Activated T-helper 1 cell treated with anti-CD3 and anti-CD28 coated beads, Interleukin-2, amount 50 U/mL, for 16 hours (primary cell): ENCODE data around the gene HLA-DQA1.
A peak's percentile ranks its signal among the peaks of the same experiment; 100 is the strongest.
"Not testable (repeated sequence)": the region's sequence is repeated elsewhere in the genome, so short reads cannot be mapped to it uniquely, and the experiment has no call there.

Experiments
- DNase-seq, 2 donors: peaks; one replicate each; pipeline ENCODE4 v3.0.0-alpha.2; 2020; ENCODE audit warnings: low read depth in 1 of 2, low spot score in 1 of 2

Gene HLA-DQA1

DNA sequence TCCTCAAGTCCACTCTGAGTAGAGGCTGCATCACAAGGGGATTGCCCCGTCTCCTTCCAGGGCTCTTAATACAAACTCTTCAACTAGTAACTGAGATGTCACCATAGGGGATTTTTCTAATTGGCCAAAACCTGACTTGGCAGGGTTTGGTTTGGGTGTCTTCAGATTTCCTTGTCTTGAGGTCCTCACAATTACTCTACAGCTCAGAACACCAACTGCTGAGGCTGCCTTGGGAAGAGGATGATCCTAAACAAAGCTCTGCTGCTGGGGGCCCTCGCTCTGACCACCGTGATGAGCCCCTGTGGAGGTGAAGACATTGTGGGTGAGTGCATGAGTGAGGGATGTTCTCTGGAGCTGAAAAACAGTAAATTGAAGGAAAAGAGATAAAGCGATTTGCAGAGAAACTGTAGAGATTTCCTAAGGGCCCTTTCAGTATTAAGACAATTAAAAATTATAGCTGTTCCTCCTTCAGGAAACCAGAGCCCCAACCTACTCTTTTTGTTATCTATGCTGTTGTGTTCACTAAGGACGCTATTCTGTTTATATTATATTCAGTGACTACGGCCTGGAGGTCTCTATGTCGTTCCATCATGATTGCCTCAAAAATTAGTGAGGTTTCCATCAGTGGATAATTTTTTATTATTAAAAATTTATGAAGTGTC, at the start of gene HLA-DQA1:
Gene HLA-DQA1 (plus strand): TSS at position 188 of the 662 bp plus-strand sequence. CDS start 53 bp downstream, at position 241.
- no peak for DNase-seq

- DNase-seq, result no peak
Measured at GRCh38 chr6:32588156-32588555, 49.0 kb upstream of the HLA-DQA1 start.

DNA sequence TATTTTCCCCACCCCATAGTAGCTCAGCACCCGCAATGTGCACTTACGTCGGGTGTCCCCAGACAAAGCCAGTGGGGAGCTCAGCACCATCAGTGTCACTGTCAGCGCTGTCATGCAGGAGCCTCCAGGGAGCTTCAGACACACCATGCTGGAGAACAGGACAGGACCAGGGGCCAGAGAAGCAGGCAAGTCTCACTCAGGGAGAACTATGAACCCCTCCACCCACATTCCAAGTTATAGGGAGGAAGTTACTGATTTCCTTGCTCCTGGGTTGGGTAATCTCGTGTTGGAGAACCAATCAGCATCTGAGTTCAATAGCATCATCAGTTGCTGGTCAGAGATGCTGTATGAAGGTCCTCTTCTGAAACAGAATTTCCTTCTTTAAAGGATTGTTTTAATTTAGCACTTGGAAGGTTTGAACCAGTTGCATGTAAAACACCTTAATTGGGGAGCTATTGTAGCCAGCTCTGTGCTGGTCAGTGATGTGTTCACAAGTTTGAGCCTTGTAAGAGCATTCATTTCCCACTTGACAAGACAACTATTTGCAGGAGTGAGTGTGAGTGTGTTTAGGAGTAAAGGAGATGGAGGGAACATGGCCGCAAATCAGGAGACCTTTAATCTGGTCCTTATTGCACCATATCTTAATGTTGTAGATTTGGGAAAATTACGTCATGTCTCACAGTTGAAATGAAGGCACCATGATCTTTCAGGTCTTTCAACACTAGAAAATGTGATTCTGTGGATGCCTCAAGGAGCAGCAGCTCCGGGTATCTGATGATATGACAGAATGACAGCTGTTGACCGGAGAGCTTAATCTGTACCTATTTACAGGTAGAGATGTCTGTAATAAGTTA, 47.4 kb upstream of the HLA-DQA1 start, which contains the start of gene HLA-DRB1:
Gene HLA-DRB1 (minus strand): TSS at position 253 of the 854 bp plus-strand sequence. CDS start 106 bp downstream, at position 147.
- DNase-seq, result no peak

- not testable (repeated sequence) for DNase-seq
Measured at GRCh38 chr6:32590713-32591112, 46.5 kb upstream of the HLA-DQA1 start.

DNA sequence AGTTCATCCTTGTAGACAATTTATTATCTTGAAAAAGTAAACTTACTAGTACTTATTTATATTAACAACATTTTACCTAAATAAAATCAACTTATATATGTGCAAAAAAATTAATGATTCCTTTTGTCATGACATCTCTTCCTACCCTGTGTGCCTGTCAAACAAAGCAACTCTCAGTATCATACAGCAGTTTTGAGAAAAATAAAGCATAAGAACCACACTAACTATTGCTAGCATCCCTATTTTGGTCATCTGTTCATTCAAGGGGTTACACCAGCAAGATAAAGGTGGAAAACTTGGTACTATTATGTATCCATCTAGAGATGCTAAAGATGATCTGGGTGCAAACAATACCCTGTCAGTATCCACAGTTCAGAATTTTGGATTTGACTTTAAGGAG, 40.2 kb upstream of the HLA-DQA1 start:
- no peak for DNase-seq

DNA sequence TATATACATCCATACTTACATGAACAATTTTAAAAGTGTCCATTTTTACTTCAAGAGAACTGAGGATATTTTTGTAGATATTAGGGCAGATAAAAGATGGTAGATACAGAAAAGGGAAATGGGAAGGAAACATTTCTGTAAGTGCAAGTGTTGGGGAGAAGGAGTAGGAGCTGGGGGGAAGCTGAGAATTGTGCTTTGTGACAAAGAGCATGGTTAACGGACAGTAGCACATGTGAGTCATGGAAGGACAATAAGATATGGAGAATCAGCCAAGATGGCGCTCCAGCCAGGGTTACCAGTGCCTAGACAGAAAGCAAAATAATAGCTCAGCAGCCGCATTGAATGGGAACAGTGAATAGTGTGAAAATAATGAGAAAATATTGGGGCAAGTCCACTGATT, 34.8 kb upstream of the HLA-DQA1 start:
- no peak for DNase-seq

DNA sequence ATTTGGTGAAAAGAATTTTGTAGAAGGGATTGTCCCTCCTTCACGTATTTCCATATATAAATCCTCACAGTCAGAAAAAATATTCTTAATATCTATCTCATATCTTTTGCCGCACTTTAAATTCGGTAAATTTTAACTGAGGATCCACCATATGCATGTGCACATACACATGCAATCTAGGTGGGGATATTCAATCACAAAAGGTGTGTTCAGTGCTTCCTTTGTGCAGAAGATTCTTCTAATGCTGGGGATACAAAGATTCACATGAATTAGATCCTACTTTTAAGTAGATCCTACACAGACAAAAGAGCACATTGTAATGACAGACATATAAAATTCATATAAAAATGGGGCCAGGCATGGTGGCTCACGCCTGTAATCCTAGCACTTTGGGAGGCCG, 34.0 kb upstream of the HLA-DQA1 start:
- no peak for DNase-seq

DNA sequence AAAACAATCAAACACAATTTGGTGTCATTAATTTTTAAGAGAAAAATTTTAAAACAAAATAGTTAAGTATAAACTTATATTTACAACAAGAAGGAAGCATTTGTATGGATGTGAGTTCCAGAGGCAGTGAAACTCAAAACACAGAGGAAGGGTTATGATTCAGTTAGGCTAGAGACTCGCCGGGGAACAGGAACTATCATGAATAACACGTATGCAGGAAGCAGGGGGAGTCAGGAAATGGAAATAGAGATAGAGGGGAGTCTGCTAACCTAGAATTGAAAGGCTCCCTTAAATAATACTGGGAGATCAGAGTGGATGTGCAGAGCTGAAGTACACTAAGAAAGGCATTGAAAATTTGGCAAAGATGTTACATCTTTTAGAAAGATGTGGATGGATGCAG, 33.3 kb upstream of the HLA-DQA1 start:
- no peak for DNase-seq

DNA sequence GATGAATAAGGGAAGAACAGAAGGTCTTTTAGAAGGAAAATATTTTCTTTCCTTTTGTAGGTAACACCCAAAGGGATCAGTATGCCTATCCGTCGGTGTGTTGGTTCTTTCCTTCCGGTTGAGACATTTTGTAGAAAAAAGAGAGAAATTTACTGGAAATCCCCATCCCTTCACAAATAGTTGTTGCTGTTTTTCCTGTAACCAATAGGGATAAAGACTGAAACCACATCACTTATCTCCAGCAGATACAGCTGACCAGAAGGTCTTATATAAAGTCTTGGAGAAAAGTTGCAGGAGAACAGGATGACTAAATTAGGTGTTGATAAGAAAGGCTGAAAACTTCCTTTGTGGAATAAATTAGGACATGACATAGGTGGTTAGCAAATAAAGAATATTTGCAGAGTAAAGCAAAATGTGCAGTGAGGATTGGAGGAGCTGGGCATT, 32.8 kb upstream of the HLA-DQA1 start:
- no peak for DNase-seq

DNA sequence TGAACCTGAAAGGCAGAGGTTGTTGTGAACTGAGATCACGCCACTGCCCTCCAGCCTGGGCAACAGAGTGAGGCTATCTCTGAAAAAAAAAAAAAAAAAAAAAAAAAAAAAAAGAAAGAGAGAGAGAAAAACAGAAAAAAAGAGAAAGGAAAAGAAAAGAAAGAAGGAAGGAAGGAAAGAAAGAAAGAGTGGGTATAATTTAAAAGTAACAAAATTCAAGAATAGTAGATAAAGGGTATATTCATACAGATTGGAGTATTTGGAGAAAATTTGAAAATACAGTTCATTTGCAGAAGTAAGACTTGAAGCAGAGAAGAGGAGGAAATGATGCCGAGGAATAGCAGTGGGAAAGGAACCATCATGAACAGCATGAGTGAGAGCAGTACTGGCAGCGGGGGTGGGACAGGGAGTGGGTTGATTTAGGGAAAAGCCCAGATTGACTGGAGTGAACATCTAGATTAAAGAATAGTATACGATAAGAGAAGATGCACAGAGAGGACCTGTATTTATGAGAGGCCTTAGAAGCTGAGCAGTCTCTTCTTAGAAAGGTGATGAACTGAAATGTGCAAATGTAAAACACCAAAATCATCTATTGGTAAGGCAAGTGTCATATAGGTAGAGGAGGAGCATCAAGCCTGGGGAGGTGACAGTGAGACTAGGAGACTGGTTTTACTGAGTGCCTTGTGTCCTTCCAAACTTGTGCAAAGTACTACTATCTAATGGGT, 29.8 kb upstream of the HLA-DQA1 start:
- DNase-seq, result no peak

DNA sequence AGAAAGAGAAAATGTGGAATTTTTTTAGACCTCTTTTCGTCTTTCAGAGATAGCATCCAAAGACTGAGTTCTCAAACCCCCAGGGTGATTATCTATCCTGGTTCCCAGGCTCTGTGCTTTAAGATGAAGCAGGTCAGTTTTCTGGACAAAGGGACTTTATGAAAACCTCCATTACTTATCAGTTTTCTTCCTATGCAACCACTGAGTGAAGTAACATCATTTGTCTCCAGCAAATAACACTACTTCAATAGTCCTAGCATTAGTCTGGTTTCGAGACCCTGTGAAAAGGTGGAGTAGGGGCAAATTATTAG, 29.3 kb upstream of the HLA-DQA1 start:
- DNase-seq, result no peak

GRCh38 chr6:32608362-32608761, 28.8 kb upstream of the HLA-DQA1 start:
- no peak for DNase-seq

DNA sequence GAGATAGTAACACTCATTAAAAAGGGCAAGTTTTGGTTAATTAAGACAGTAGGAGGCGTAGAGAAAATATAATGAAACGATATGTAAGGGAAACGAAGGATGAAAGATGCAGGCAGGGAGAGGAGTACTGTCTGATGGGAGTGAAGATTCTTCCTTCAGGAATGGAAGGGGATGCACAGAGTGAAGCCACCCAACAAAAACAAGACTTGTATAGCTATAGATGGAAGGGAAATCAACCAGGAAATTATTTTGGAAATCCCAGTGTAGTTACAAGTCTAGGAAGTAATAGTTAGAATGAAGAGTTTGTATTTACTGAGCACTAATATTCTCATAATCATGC, 27.8 kb upstream of the HLA-DQA1 start:
- no peak for DNase-seq

DNA sequence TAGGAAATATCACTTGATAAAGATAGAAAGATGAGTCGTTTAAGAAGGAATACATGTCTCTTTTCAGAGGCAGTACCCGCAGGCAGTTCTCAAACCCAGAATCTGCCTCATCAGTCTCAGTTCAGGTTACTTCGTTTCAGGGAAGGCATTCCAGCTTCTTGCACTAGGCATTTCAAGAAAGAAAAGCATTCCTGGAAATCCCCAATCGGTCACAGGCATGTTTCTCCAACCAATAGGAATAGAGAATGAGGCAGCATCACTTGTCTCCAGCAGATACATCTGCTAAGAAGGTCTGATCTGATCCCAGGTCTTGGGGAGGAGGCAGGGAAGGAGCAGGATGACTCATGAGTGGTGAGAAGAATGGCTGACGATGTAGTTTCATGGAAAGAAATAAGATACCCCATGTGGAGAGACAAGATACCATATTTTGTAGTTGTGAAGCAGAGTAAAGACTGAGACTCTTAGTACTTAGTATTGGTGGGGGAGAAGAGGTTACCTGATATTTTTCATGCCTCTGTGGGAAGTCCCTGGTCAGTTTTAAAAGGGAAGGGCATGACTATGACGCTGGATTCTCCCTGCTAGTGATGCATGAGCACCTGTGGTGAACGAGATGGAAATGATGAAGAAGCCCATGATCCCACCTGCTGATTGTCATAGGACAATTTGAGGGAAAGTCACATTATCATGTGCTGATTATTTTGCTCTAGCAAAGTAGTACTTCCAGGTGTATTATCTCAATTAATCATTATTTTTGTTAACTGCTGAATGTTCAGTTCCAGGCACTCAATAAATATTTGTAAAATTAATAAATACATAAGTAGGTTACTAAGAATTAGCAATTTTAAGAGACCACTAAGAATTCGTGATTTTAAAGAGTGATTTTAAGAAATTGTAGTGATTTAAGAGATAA, 27.2 kb upstream of the HLA-DQA1 start:
- DNase-seq, result peak in 1 of 2 donors; percentile 30

DNA sequence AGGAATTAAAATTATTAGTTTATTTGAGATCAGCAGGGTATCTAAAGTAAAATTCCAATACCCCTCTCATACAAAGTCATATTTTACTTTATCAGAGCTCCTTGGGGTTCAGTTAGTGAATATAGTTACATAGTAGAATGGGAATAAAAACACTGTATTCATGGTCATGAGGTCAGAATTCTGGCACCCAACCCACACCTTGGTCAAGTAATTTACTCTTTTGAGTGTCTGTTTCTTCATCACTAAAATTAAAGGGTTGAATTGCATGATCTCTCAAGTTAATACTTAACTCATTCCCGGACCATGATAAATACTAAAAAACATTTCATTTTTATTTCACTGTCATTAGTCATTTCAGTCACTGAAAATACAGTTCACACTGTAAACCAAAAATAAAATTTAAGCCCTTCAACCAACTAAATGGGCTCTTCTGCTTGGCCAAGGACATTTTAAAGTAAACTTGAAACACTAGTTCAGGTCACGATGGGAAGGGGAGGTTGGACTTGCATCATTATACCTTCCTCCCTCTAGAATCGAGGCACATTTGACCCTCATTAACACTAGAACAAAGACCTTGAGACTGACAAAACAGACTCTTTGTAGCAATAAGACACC, 26.4 kb upstream of the HLA-DQA1 start:
- DNase-seq, result no peak

GRCh38 chr6:32613475-32613874, 23.7 kb upstream of the HLA-DQA1 start:
- no peak for DNase-seq

DNA sequence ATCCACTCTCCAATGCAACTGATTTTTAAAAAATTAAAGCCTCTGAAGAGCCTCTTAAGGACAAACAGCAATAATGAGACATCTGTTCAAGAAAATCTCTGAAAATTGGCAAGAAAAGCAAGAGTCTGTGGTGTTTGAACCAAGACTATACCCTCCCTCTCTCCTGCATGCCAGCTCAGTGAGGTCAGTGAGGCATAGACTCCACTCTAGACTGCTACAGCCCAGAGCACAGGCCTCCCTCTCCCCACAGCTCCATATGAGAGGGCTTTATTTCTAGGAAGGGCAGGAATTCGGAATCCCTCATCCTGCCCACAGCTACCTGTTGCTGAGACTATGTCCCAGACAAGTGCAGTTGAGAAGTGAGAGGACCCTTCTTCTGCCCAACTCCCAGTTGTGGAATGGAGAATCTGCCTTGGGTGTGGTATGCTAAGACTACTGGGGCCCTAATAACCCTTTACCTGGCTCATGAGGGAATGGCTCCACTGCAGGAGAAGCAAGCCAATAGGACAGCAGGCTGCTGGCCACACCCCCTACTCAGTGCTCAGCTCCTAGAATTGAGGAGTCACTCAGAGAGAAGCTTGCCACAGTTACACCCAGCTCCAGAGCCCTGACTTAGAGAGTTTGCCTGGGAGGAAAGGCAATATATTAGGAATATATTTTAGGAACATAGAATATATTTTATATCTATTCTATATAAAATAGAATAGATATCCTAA, 22.7 kb upstream of the HLA-DQA1 start:
- DNase-seq, result no peak

GRCh38 chr6:32615885-32616532, 21.2 kb upstream of the HLA-DQA1 start:
- no peak for DNase-seq

- no peak for DNase-seq
Measured at GRCh38 chr6:32617751-32618150, 19.5 kb upstream of the HLA-DQA1 start.
